Loucy (cell line): Measurements from ENCODE around the gene OSM.

Experiments
- H2AFZ ChIP-seq: fragments of 200-600 bp; sonication (generic); 2 replicates; pipeline ENCODE4 v1.6.0; 2016; ENCODE audit warnings: antibody characterized with exemption, mild to moderate bottlenecking, low read length, moderate library complexity
- H3F3A ChIP-seq: fragments of 200-600 bp; 2 replicates; pipeline ENCODE4 v1.6.0; 2016; ENCODE audit warnings: antibody characterized with exemption, low read depth, mild to moderate bottlenecking
- H3K27me3 ChIP-seq: fragments of 200-600 bp; sonication (generic); 2 replicates; pipeline ENCODE4 v1.6.1; 2014; ENCODE audit warnings: low read length, mild to moderate bottlenecking; ENCODE audit not compliant: insufficient read depth, poor library complexity, severe bottlenecking
- H3K36me3 ChIP-seq: fragments of 200-600 bp; sonication (generic); 2 replicates; pipeline ENCODE4 v1.6.1; 2016; ENCODE audit warnings: low read length; ENCODE audit not compliant: insufficient read depth
- H3K4me1 ChIP-seq: fragments of 200-600 bp; sonication (generic); 2 replicates; pipeline ENCODE4 v1.5.1; 2014; ENCODE audit warnings: low read length, mild to moderate bottlenecking; ENCODE audit not compliant: insufficient read depth, poor library complexity, severe bottlenecking
- H3K4me2 ChIP-seq: fragments of 200-600 bp; sonication (generic); 2 replicates; pipeline ENCODE4 v1.6.0; 2014; ENCODE audit warnings: antibody characterized with exemption, low read length, low read depth, mild to moderate bottlenecking; ENCODE audit not compliant: poor library complexity, severe bottlenecking
- H3K4me3 ChIP-seq: fragments of 200-600 bp; sonication (generic); 2 replicates; pipeline ENCODE4 v1.5.1; 2014; ENCODE audit warnings: low read length, mild to moderate bottlenecking, mixed read lengths; ENCODE audit not compliant: poor library complexity, severe bottlenecking
- H3K79me2 ChIP-seq: fragments of 200-600 bp; sonication (generic); 2 replicates; pipeline ENCODE4 v1.6.1; 2014; ENCODE audit warnings: low read length; ENCODE audit not compliant: insufficient read depth
- H3K9ac ChIP-seq: fragments of 200-600 bp; sonication (generic); 2 replicates; pipeline ENCODE4 v1.6.0; 2014; ENCODE audit warnings: mild to moderate bottlenecking, low read depth, low read length, moderate library complexity; ENCODE audit not compliant: poor library complexity, severe bottlenecking
- H3K9me2 ChIP-seq: fragments of 200-600 bp; sonication (generic); replicated peaks from 2 replicates; pipeline ENCODE4 v1.6.1; 2016; ENCODE audit warnings: low read depth, low read length, mixed read lengths
- H3K9me3 ChIP-seq: fragments of 200-600 bp; sonication (generic); 2 replicates; pipeline ENCODE4 v1.6.1; 2014; ENCODE audit warnings: mild to moderate bottlenecking, antibody characterized with exemption, low read length, low read depth; ENCODE audit not compliant: insufficient read depth
- H4K20me1 ChIP-seq: fragments of 200-600 bp; sonication (generic); 2 replicates; pipeline ENCODE4 v1.6.0; 2014; ENCODE audit warnings: antibody characterized with exemption, low read length, mild to moderate bottlenecking; ENCODE audit not compliant: insufficient read depth, poor library complexity, severe bottlenecking
- CTCF ChIP-seq: fragments of 200-600 bp; sonication (generic); conservative IDR thresholded peaks from 2 replicates; pipeline ENCODE4 v1.5.1; 2014; ENCODE audit warnings: mild to moderate bottlenecking, antibody characterized with exemption, low read length
- EZH2phosphoT487 ChIP-seq: fragments of 200-600 bp; IDR thresholded peaks from 2 replicates; pipeline ENCODE4 v1.6.1; 2018; ENCODE audit warnings: antibody characterized with exemption, mild to moderate bottlenecking, moderate library complexity, borderline replicate concordance

The OSM gene

GRCh38 chr22:30245181-30245984, 21.3 kb downstream of the OSM start:
- Histone ChIP-seq H3K4me1 (peaks cover 20% of the 10 kb centered on the region), H3K9ac (peak overlapping the region; percentile 64), H3K9me2 (no peaks in the 10 kb centered on the region), H3K27me3 (no peaks in the 10 kb centered on the region), H3K4me2 (peak overlapping the region; percentile 96), H3K9me3 (no peaks in the 10 kb centered on the region), H3K79me2 (no peaks in the 10 kb centered on the region), H4K20me1 (no peaks in the 10 kb centered on the region), H2AFZ (no peak overlapping the region), H3K4me3 (peak overlapping the region; percentile 76), H3K36me3 (no peaks in the 10 kb centered on the region), H3F3A (no peaks in the 10 kb centered on the region)
- no peak for TF ChIP-seq EZH2phosphoT487

- Histone ChIP-seq H3K4me2 (no peak overlapping the region), H3K9ac (no peak overlapping the region), H3K9me2 (no peaks in the 10 kb centered on the region), H2AFZ (no peak overlapping the region), H3K27me3 (no peaks in the 10 kb centered on the region), H4K20me1 (no peaks in the 10 kb centered on the region), H3K4me1 (peaks cover 20% of the 10 kb centered on the region), H3K4me3 (no peak overlapping the region), H3K9me3 (no peaks in the 10 kb centered on the region), H3F3A (no peaks in the 10 kb centered on the region), H3K36me3 (no peaks in the 10 kb centered on the region), H3K79me2 (no peaks in the 10 kb centered on the region)
- TF ChIP-seq EZH2phosphoT487 (no peak), CTCF (no peak)
These were observed 22.0 kb downstream of the OSM start for GRCh38 chr22:30244641-30245040.

- H3K4me2 ChIP-seq: no peak overlapping the region
- H3K36me3 ChIP-seq: no peaks in the 10 kb centered on the region
- no peaks in the 10 kb centered on the region for H3F3A ChIP-seq
- H4K20me1 ChIP-seq: no peaks in the 10 kb centered on the region
- TF ChIP-seq CTCF: no peak
- no peak for TF ChIP-seq EZH2phosphoT487
- no peak overlapping the region for H3K4me3 ChIP-seq
- H2AFZ ChIP-seq: no peak overlapping the region
- H3K9me3 ChIP-seq: no peaks in the 10 kb centered on the region
- no peak overlapping the region for H3K9ac ChIP-seq
- no peaks in the 10 kb centered on the region for H3K9me2 ChIP-seq
- H3K27me3 ChIP-seq: no peaks in the 10 kb centered on the region
- H3K79me2 ChIP-seq: no peaks in the 10 kb centered on the region
- H3K4me1 ChIP-seq: peaks cover 20% of the 10 kb centered on the region
These were observed 22.6 kb downstream of the OSM start for GRCh38 chr22:30244066-30244465.

- Histone ChIP-seq H3F3A (no peaks in the 10 kb centered on the region), H3K27me3 (no peaks in the 10 kb centered on the region), H3K4me1 (peaks cover 17% of the 10 kb centered on the region), H3K4me2 (no peak overlapping the region), H3K36me3 (no peaks in the 10 kb centered on the region), H4K20me1 (no peaks in the 10 kb centered on the region), H3K9me2 (no peaks in the 10 kb centered on the region), H3K4me3 (no peak overlapping the region), H2AFZ (no peak overlapping the region), H3K79me2 (no peaks in the 10 kb centered on the region), H3K9me3 (no peaks in the 10 kb centered on the region), H3K9ac (no peak overlapping the region)
- TF ChIP-seq EZH2phosphoT487 (no peak), CTCF (no peak)
These were observed 23.0 kb downstream of the OSM start for GRCh38 chr22:30243661-30244060.
